ENCODE data around the gene PDE8A. TPM values are rescaled to one million over a fixed set of nuclear protein-coding genes. Genes with fewer than 3 reads are reported as not detected.

The PDE8A gene
- total and polyA plus RNA-seq, 4 donors = 11.2 to 47.5 (median 16.6) TPM

- TF ChIP-seq FOXA2 (IDR thresholded peaks at IDR 0.05) = no peak
- TF ChIP-seq ZBTB33 (IDR thresholded peaks at IDR 0.05) = no peak
- no peak for TF ChIP-seq MAX (IDR thresholded peaks at IDR 0.05)
- TF ChIP-seq RXRA (IDR thresholded peaks at IDR 0.05) = no peak
- TF ChIP-seq CTCF (IDR thresholded peaks at IDR 0.05; ENCODE audit: low read depth, low read length, missing input control) = no peak
- TF ChIP-seq REST (IDR thresholded peaks at IDR 0.05) = no peak
- no peak for TF ChIP-seq JUND (IDR thresholded peaks at IDR 0.05)
- peaks cover 2 to 14% (median 7%) of the 10 kb centered on the region in 4 donors for H3K4me1 ChIP-seq (ENCODE audit: control insufficient read depth in 4 of 4, insufficient read depth in 4 of 4, low read length in 3 of 4)
- 78% methylated on average over 5 of the region's 5 CpGs for WGBS
Measured at GRCh38 chr15:84975871-84976351, 5.7 kb upstream of the PDE8A start.

GRCh38 chr15:84976746-84977345 is 4.8 kb upstream of the PDE8A start:
- Histone ChIP-seq H3K4me3 (ENCODE audit: low read depth in 1 of 3, low read length in 3 of 3) (no peak overlapping the region), H3K4me1 (ENCODE audit: control insufficient read depth in 4 of 4, insufficient read depth in 4 of 4, low read length in 3 of 4) (peaks cover 2 to 14% (median 7%) of the 10 kb centered on the region in 4 donors), H3K27ac (ENCODE audit: low read depth in 1 of 2, low read length in 2 of 2) (no peak overlapping the region), H3K36me3 (ENCODE audit: control insufficient read depth in 4 of 4, insufficient read depth in 3 of 4, low read depth in 1 of 4, low read length in 3 of 4) (no peaks in the 10 kb centered on the region), H3K9me3 (ENCODE audit: control insufficient read depth in 4 of 4, low read length in 3 of 4) (no peaks in the 10 kb centered on the region), H3K27me3 (ENCODE audit: control insufficient read depth in 4 of 4, insufficient read depth in 4 of 4, low read length in 3 of 4) (no peaks in the 10 kb centered on the region), H3K9ac (ENCODE audit: low read depth in 1 of 2, low read length in 2 of 2) (no peak overlapping the region)
- DNase-seq (ENCODE audit: low spot score) = no peak
- WGBS = 95% methylated on average over 10 of the region's 10 CpGs
- TF ChIP-seq ZBTB33 (IDR thresholded peaks at IDR 0.05) = no peak
- no peak for TF ChIP-seq HNF4G (IDR thresholded peaks at IDR 0.05)
- TF ChIP-seq YY1 (IDR thresholded peaks at IDR 0.05) = no peak
- no peak for TF ChIP-seq FOXA2 (IDR thresholded peaks at IDR 0.05)
- TF ChIP-seq SP1 (IDR thresholded peaks at IDR 0.05) = no peak
- TF ChIP-seq CTCF (IDR thresholded peaks at IDR 0.05; ENCODE audit: low read depth, low read length, missing input control) = no peak
- TF ChIP-seq EGR1 (IDR thresholded peaks at IDR 0.05; ENCODE audit: low read depth in 2 of 2) = no peak
- no peak for TF ChIP-seq TAF1 (conservative IDR thresholded peaks at IDR 0.05)
- TF ChIP-seq GABPA (IDR thresholded peaks at IDR 0.05 in 1 of 2, conservative IDR thresholded peaks at IDR 0.05 in 1 of 2) = no peak
- no peak for TF ChIP-seq FOXA1 (IDR thresholded peaks at IDR 0.05)
- no peak for TF ChIP-seq JUND (IDR thresholded peaks at IDR 0.05)
- no peak for TF ChIP-seq REST (IDR thresholded peaks at IDR 0.05)

More at GRCh38 chr15:84975871-84976351, 5.7 kb upstream of the PDE8A start:
- no peaks in the 10 kb centered on the region for H3K36me3 ChIP-seq (ENCODE audit: control insufficient read depth in 4 of 4, insufficient read depth in 3 of 4, low read depth in 1 of 4, low read length in 3 of 4)
- H3K9ac ChIP-seq (ENCODE audit: low read depth in 1 of 2, low read length in 2 of 2) = no peak overlapping the region
- no peak overlapping the region for H3K27ac ChIP-seq (ENCODE audit: low read depth in 1 of 2, low read length in 2 of 2)
- no peak overlapping the region for H3K4me3 ChIP-seq (ENCODE audit: low read depth in 1 of 3, low read length in 3 of 3)
- H3K9me3 ChIP-seq (ENCODE audit: control insufficient read depth in 4 of 4, low read length in 3 of 4) = no peaks in the 10 kb centered on the region
- H3K27me3 ChIP-seq (ENCODE audit: control insufficient read depth in 4 of 4, insufficient read depth in 4 of 4, low read length in 3 of 4) = no peaks in the 10 kb centered on the region
- DNase-seq (ENCODE audit: low spot score) = no peak
